HCT116 (cell line): Measurements from ENCODE around the gene APLF. TPM values are rescaled to one million over a fixed set of nuclear protein-coding genes. Genes with fewer than 3 reads are reported as not detected.

Source experiments
- ATAC-seq: fragments of 200-7000 bp; cut with Tn5 transposase; 2 replicates; pipeline ENCODE4 v1.9.1; 2020; ENCODE audit warnings: mild to moderate bottlenecking, moderate library complexity
- BruUV-seq: library from RNA; stranded (reverse); fragments of 400-500 nt; replicated peaks from 2 replicates; lab custom pipeline; 2021; lab: Mats Ljungman, UMichigan
- CTCF ChIA-PET: fragments of 300-600 bp; sonication (Branson Sonifier 250); formaldehyde crosslinking; loops from one replicate; lab custom pipeline; 2021; ENCODE audit warnings: antibody characterized with exemption; lab: Charles Lee
- POLR2A ChIA-PET: fragments of 300-600, 350-600 bp; sonication (Branson Sonifier 250); formaldehyde crosslinking; loops from one replicate; lab custom pipeline; 2021; ENCODE audit warnings: antibody characterized with exemption; lab: Charles Lee
- RAD21 ChIA-PET, 2 experiments: fragments of 300-600 bp; sonication (Branson Sonifier 250); formaldehyde crosslinking; loops; one replicate each; lab custom pipeline; 2023; ENCODE audit warnings: low total read pairs in 2 of 2; ENCODE audit not compliant: uncharacterized antibody in 2 of 2, unreplicated experiment in 2 of 2, low non-redundant PET in 1 of 2; lab: Charles Lee
- DNase-seq: peaks from one replicate; pipeline ENCODE4 v3.0.0-alpha.2; 2010; ENCODE audit warnings: low read depth, low spot score
- H2AFZ ChIP-seq: fragments of 200-600 bp; shearing (Covaris generic), sonication (generic); 2 replicates; pipeline ENCODE4 v1.6.1; 2017; ENCODE audit warnings: low read depth, mixed run types, mixed read lengths, antibody characterized with exemption, low read length; ENCODE audit not compliant: poor library complexity, severe bottlenecking
- H3K27ac ChIP-seq: 2 replicates; pipeline ENCODE4 v1.5.1; 2012; ENCODE audit warnings: low read depth, low read length
- H3K27me3 ChIP-seq: fragments of 200-600 bp; sonication (generic); 2 replicates; pipeline ENCODE4 v1.6.1; 2016; ENCODE audit warnings: mixed run types, low read length, mixed read lengths; ENCODE audit not compliant: insufficient read depth
- H3K36me3 ChIP-seq, 2 experiments: fragments of 200-500 bp in 1 of 2; fragments of 200-600 bp in 1 of 2; sonication (Bioruptor generic) in 1 of 2; sonication (generic) in 1 of 2; 2 replicates each; pipeline versions ENCODE4 v1.5.1 to v1.6.1; 2014 to 2016; ENCODE audit warnings: low read length in 2 of 2, inconsistent platforms in 1 of 2, mixed read lengths in 1 of 2, mixed run types in 1 of 2; ENCODE audit not compliant: insufficient read depth in 2 of 2, control insufficient read depth in 1 of 2
- H3K4me1 ChIP-seq, 2 experiments: fragments of 200-600 bp in 1 of 2; sonication (generic) in 1 of 2; 2 replicates each; pipeline versions ENCODE4 v1.5.1 to v1.6.1; 2012 to 2017; ENCODE audit warnings: low read length in 2 of 2, inconsistent platforms in 1 of 2, mild to moderate bottlenecking in 1 of 2, mixed read lengths in 1 of 2, mixed run types in 1 of 2, moderate library complexity in 1 of 2; ENCODE audit not compliant: insufficient read depth in 2 of 2, control insufficient read depth in 1 of 2
- H3K4me2 ChIP-seq: fragments of 200-600 bp; sonication (generic); 2 replicates; pipeline ENCODE4 v1.6.1; 2017; ENCODE audit warnings: mixed run types, low read length, mixed read lengths
- H3K4me3 ChIP-seq, 2 experiments: fragments of 200-600 bp in 1 of 2; sonication (generic) in 1 of 2; replicated peaks in 1 of 2; 2 replicates each; pipeline ENCODE4 v1.5.1; 2011 to 2016; ENCODE audit warnings: low read length in 2 of 2, control low read depth in 1 of 2, low read depth in 1 of 2, mild to moderate bottlenecking in 1 of 2, mixed read lengths in 1 of 2, mixed run types in 1 of 2
- H3K79me2 ChIP-seq: fragments of 200-600 bp; sonication (generic); 2 replicates; pipeline ENCODE4 v1.6.1; 2017; ENCODE audit warnings: mild to moderate bottlenecking, mixed run types, low read length, moderate library complexity, mixed read lengths; ENCODE audit not compliant: insufficient read depth
- H3K9ac ChIP-seq: fragments of 200-600 bp; sonication (generic); 2 replicates; pipeline ENCODE4 v1.6.1; 2016; ENCODE audit warnings: low read length, mixed read lengths
- H3K9me2 ChIP-seq: fragments of 200-600 bp; sonication (generic), shearing (Covaris generic); 2 replicates; pipeline ENCODE4 v1.6.1; 2017; ENCODE audit warnings: mixed run types, mild to moderate bottlenecking, moderate library complexity; ENCODE audit not compliant: insufficient read depth
- H3K9me3 ChIP-seq, 2 experiments: fragments of 200-500 bp in 1 of 2; fragments of 200-600 bp in 1 of 2; sonication (Bioruptor generic) in 1 of 2; sonication (generic) in 1 of 2; 2 replicates each; pipeline ENCODE4 v1.6.1; 2014 to 2017; ENCODE audit warnings: low read length in 2 of 2, mixed read lengths in 2 of 2, inconsistent platforms in 1 of 2, low read depth in 1 of 2, mild to moderate bottlenecking in 1 of 2, mixed run types in 1 of 2, moderate library complexity in 1 of 2; ENCODE audit not compliant: control insufficient read depth in 1 of 2, insufficient read depth in 1 of 2
- H4K20me1 ChIP-seq: fragments of 200-600 bp; sonication (generic), shearing (Covaris generic); 2 replicates; pipeline ENCODE4 v1.6.1; 2017; ENCODE audit warnings: mixed run types, mild to moderate bottlenecking, moderate library complexity; ENCODE audit not compliant: insufficient read depth
- CEBPB ChIP-seq: IDR thresholded peaks from 2 replicates; pipeline ENCODE4 v1.6.1; 2012; ENCODE audit warnings: low read depth
- ELF1 ChIP-seq: IDR thresholded peaks from 2 replicates; pipeline ENCODE4 v1.6.1; 2012; ENCODE audit warnings: low read depth, borderline replicate concordance
- EZH2phosphoT487 ChIP-seq: fragments of 200-600 bp; IDR thresholded peaks from 2 replicates; pipeline ENCODE4 v1.6.1; 2018; ENCODE audit warnings: antibody characterized with exemption, borderline replicate concordance
- FOSL1 ChIP-seq: IDR thresholded peaks from 2 replicates; pipeline ENCODE4 v1.6.1; 2012; ENCODE audit warnings: low read depth
- MAX ChIP-seq: IDR thresholded peaks from 2 replicates; pipeline ENCODE4 v1.6.1; 2012
- RAD21 ChIP-seq: IDR thresholded peaks from 2 replicates; pipeline ENCODE4 v1.6.1; 2012; ENCODE audit warnings: low read depth, mild to moderate bottlenecking
- SP1 ChIP-seq: IDR thresholded peaks from 2 replicates; pipeline ENCODE4 v1.6.1; 2012; ENCODE audit warnings: low read depth
- SRF ChIP-seq: IDR thresholded peaks from 2 replicates; pipeline ENCODE4 v1.6.1; 2012; ENCODE audit warnings: low read depth
- YY1 ChIP-seq: IDR thresholded peaks from 2 replicates; pipeline ENCODE4 v1.6.1; 2011; ENCODE audit warnings: low read length, low read depth, moderate library complexity, mild to moderate bottlenecking; ENCODE audit not compliant: insufficient replicate concordance; ENCODE audit errors: extremely low read depth
- intact Hi-C: fragments of 100-400 bp; cut with micrococcal nuclease; formaldehyde crosslinking; loops from 2 replicates; pipeline ENCODE4 v1.10.0; 2022
- total RNA-seq: library from RNA; stranded (reverse); gene quantifications from one replicate; pipeline ENCODE4 v1.2.1, GENCODE V29; 2021; ENCODE audit not compliant: unreplicated experiment
- TF ChIP-seq, protein P1 (sequence below), 3 experiments: fragments of 200-600 bp in 1 of 3; sonication (generic) in 1 of 3; IDR thresholded peaks in 2 of 3; conservative IDR thresholded peaks in 1 of 3; 2 replicates each; pipeline ENCODE4 v1.5.1; 2012 to 2017; ENCODE audit warnings: low read depth in 2 of 3, low read length in 2 of 3, antibody characterized with exemption in 1 of 3, borderline replicate concordance in 1 of 3, control low read depth in 1 of 3, mild to moderate bottlenecking in 1 of 3, mixed read lengths in 1 of 3, mixed run types in 1 of 3, moderate library complexity in 1 of 3; ENCODE audit not compliant: insufficient read depth in 1 of 3

Gene APLF
- total RNA-seq, 1 experiment from 2014 or later = 1.6 TPM

DNA sequence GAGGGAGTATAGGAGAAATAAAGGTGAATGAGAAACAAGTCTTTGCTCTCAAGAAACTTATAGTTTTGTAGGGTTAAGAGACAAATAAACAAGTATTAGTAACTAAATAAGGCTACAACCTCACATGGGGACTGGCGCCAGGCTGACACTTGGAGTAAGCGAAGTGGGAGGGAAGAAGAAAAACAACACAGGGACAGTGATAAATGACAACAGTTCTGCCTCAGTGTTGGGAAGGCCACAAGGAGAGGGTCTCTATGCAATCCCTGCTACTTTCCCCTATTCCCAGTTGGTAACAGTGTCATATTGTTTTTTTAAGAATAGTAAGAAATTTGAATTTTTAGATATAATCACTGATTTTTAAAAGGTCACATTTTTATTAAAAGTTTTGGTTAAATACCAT, 4.0 kb downstream of the APLF start:
- no peaks in the 10 kb centered on the region for H3K27me3 ChIP-seq
- TF ChIP-seq, protein P1, sequence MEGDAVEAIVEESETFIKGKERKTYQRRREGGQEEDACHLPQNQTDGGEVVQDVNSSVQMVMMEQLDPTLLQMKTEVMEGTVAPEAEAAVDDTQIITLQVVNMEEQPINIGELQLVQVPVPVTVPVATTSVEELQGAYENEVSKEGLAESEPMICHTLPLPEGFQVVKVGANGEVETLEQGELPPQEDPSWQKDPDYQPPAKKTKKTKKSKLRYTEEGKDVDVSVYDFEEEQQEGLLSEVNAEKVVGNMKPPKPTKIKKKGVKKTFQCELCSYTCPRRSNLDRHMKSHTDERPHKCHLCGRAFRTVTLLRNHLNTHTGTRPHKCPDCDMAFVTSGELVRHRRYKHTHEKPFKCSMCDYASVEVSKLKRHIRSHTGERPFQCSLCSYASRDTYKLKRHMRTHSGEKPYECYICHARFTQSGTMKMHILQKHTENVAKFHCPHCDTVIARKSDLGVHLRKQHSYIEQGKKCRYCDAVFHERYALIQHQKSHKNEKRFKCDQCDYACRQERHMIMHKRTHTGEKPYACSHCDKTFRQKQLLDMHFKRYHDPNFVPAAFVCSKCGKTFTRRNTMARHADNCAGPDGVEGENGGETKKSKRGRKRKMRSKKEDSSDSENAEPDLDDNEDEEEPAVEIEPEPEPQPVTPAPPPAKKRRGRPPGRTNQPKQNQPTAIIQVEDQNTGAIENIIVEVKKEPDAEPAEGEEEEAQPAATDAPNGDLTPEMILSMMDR (IDR thresholded peaks at IDR 0.05 in 2 of 3, conservative IDR thresholded peaks at IDR 0.05 in 1 of 3; ENCODE audit: borderline replicate concordance in 1 of 3, insufficient read depth in 1 of 3, low read depth in 2 of 3, low read length in 2 of 3) = no peak
- TF ChIP-seq RAD21 (no peak), SRF (no peak), EZH2phosphoT487 (no peak), CEBPB (no peak), ELF1 (no peak), YY1 (no peak), FOSL1 (no peak), MAX (no peak), SP1 (no peak)
- TF ChIP-seq, all 23 proteins: peak for 0
- CTCF ChIA-PET = interaction anchor here (1.3 kb wide), 1 partner anchor 16 kb away, joined by 3 read pairs; no protein-coding TSS in a partner anchor
- Histone ChIP-seq H3K4me3 (no peak overlapping the region), H3K36me3 (no peaks in the 10 kb centered on the region), H3K79me2 (no peaks in the 10 kb centered on the region), H3K4me2 (no peak overlapping the region), H3K9ac (no peak overlapping the region), H2AFZ (no peak overlapping the region), H3K9me2 (no peaks in the 10 kb centered on the region), H3K27ac (no peak overlapping the region), H3K9me3 (no peaks in the 10 kb centered on the region), H4K20me1 (no peaks in the 10 kb centered on the region), H3K4me1 (peaks cover 0 to 11% of the 10 kb centered on the region in 2 experiments; a peak in 3 of 4 replicates)
- DNase-seq (no peak), ATAC-seq (no peak)
- BruUV-seq = no TSS peak
- RAD21 ChIA-PET = no interaction called here
- POLR2A ChIA-PET = no interaction called here
- intact Hi-C loops = loop anchor here (10.0 kb wide), 1 partner anchor 833 kb away; no protein-coding TSS in a partner anchor
